Smooth muscle cell (in vitro differentiated cells): ENCODE results near the gene JADE2. TPM values are rescaled to one million over a fixed set of nuclear protein-coding genes. Genes with fewer than 3 reads are reported as not detected.

Experiments used
- DNase-seq: peaks from one replicate; lab custom pipeline; 2025; ENCODE audit not compliant: unreplicated experiment; lab: John Stamatoyannopoulos, UW
- H2AFZ ChIP-seq: fragments of 200-600 bp; sonication (generic); 2 replicates; pipeline ENCODE4 v1.6.0; 2016; ENCODE audit warnings: antibody characterized with exemption, low read depth, mild to moderate bottlenecking
- H3F3A ChIP-seq: fragments of 200-600 bp; sonication (generic); 2 replicates; pipeline ENCODE4 v1.6.0; 2017; ENCODE audit warnings: antibody characterized with exemption, low read depth
- H3K27ac ChIP-seq: fragments of 200-600 bp; sonication (generic); 2 replicates; pipeline ENCODE4 v1.5.1; 2016; ENCODE audit warnings: low read depth, mild to moderate bottlenecking
- H3K27me3 ChIP-seq: fragments of 200-600 bp; sonication (generic); 2 replicates; pipeline ENCODE4 v1.6.1; 2016; ENCODE audit warnings: low read depth, mild to moderate bottlenecking
- H3K36me3 ChIP-seq: fragments of 200-600 bp; sonication (generic); 2 replicates; pipeline ENCODE4 v1.5.1; 2016; ENCODE audit warnings: low read depth
- H3K4me1 ChIP-seq: fragments of 200-600 bp; sonication (generic); 2 replicates; pipeline ENCODE4 v1.5.1; 2016; ENCODE audit warnings: low read depth
- H3K4me2 ChIP-seq: fragments of 200-600 bp; sonication (generic); 2 replicates; pipeline ENCODE4 v1.6.0; 2016; ENCODE audit warnings: mild to moderate bottlenecking
- H3K4me3 ChIP-seq: fragments of 200-600 bp; sonication (generic); 2 replicates; pipeline ENCODE4 v1.5.1; 2016; ENCODE audit warnings: mild to moderate bottlenecking
- H3K79me2 ChIP-seq: fragments of 200-600 bp; sonication (generic); 2 replicates; pipeline ENCODE4 v1.6.0; 2016; ENCODE audit warnings: low read depth, mild to moderate bottlenecking
- H3K9ac ChIP-seq: fragments of 200-600 bp; sonication (generic); 2 replicates; pipeline ENCODE4 v1.6.0; 2016; ENCODE audit warnings: low read depth
- H3K9me3 ChIP-seq: fragments of 200-600 bp; sonication (generic); replicated peaks from 2 replicates; pipeline ENCODE4 v1.5.1; 2016; ENCODE audit warnings: low read depth
- H4K20me1 ChIP-seq: fragments of 200-600 bp; sonication (generic); 2 replicates; pipeline ENCODE4 v1.6.0; 2016; ENCODE audit warnings: low read depth
- CTCF ChIP-seq: fragments of 200-600 bp; sonication (generic); IDR thresholded peaks from 2 replicates; pipeline ENCODE4 v1.5.1; 2017; ENCODE audit warnings: borderline replicate concordance, mild to moderate bottlenecking, antibody characterized with exemption; ENCODE audit not compliant: insufficient read depth, poor library complexity, severe bottlenecking
- WGBS: methylation state at CpG from one replicate; pipeline ENCODE4 v1.1.7; 2016; ENCODE audit warnings: low lambda C conversion rate; 5-methylcytosine and 5-hydroxymethylcytosine counted together
- polyA plus RNA-seq: library from polyadenylated mRNA; unstranded; fragments of >200 nt; fragmentation: Nextera tagmentation; extraction: Ambion mirVana; gene quantifications from 2 replicates; pipeline ENCODE4 v1.2.1, GENCODE V29; 2016
- total RNA-seq: library from RNA; depleted of rRNA; stranded (reverse); fragments of >200 nt; gene quantifications from 2 replicates; pipeline ENCODE4 v1.2.3, GENCODE V29; 2014

Gene JADE2
- total and polyA plus RNA-seq, 2 experiments from 2014 or later: 4.3 to 18.0 TPM

GRCh38 chr5:134536876-134537275, 11.4 kb downstream of the JADE2 start:
- Histone ChIP-seq H3K36me3 (no peaks in the 10 kb centered on the region), H3K4me1 (no peaks in the 10 kb centered on the region), H3K4me2 (no peak overlapping the region), H3K9ac (no peak overlapping the region), H3K27me3 (no peaks in the 10 kb centered on the region), H3K27ac (no peak overlapping the region), H3K9me3 (no peaks in the 10 kb centered on the region), H4K20me1 (peaks cover 40% of the 10 kb centered on the region), H3K79me2 (peaks cover 10% of the 10 kb centered on the region), H3F3A (no peaks in the 10 kb centered on the region), H2AFZ (no peak overlapping the region), H3K4me3 (no peak overlapping the region)
- WGBS: 95% methylated on average over 1 of the region's 1 CpG
- DNase-seq: no peak
- no peak for TF ChIP-seq CTCF

GRCh38 chr5:134537297-134537696, 11.8 kb downstream of the JADE2 start:
- no peak for TF ChIP-seq CTCF
- no peak for DNase-seq
- no peaks in the 10 kb centered on the region for H3K36me3 ChIP-seq
- peaks cover 38% of the 10 kb centered on the region for H4K20me1 ChIP-seq
- H3K79me2 ChIP-seq: peaks cover 6% of the 10 kb centered on the region
- no peak overlapping the region for H3K27ac ChIP-seq
- no peak overlapping the region for H3K9ac ChIP-seq
- no peak overlapping the region for H3K4me2 ChIP-seq
- H3K9me3 ChIP-seq: no peaks in the 10 kb centered on the region
- H3F3A ChIP-seq: no peaks in the 10 kb centered on the region
- no peak overlapping the region for H3K4me3 ChIP-seq
- no peaks in the 10 kb centered on the region for H3K4me1 ChIP-seq
- H2AFZ ChIP-seq: no peak overlapping the region
- no peaks in the 10 kb centered on the region for H3K27me3 ChIP-seq

- no peak for DNase-seq
- Histone ChIP-seq H3K9me3 (no peaks in the 10 kb centered on the region), H3K4me2 (no peak overlapping the region), H3K4me1 (no peaks in the 10 kb centered on the region), H3K27ac (no peak overlapping the region), H4K20me1 (peaks cover 28% of the 10 kb centered on the region), H2AFZ (no peak overlapping the region), H3K79me2 (no peaks in the 10 kb centered on the region), H3K27me3 (no peaks in the 10 kb centered on the region), H3K9ac (no peak overlapping the region), H3K36me3 (no peaks in the 10 kb centered on the region), H3F3A (no peaks in the 10 kb centered on the region), H3K4me3 (no peak overlapping the region)
- no peak for TF ChIP-seq CTCF
- WGBS: 83% methylated on average over 3 of the region's 3 CpGs
Measured at GRCh38 chr5:134538296-134538695, 12.8 kb downstream of the JADE2 start.

- no peak overlapping the region for H2AFZ ChIP-seq
- WGBS: 88% methylated on average over 2 of the region's 2 CpGs
- H3K27ac ChIP-seq: no peak overlapping the region
Measured at GRCh38 chr5:134539732-134540131, 14.3 kb downstream of the JADE2 start.

More at GRCh38 chr5:134539732-134540131, 14.3 kb downstream of the JADE2 start:
- Histone ChIP-seq H3F3A (no peaks in the 10 kb centered on the region), H3K27me3 (no peaks in the 10 kb centered on the region), H3K9ac (no peak overlapping the region), H3K4me2 (no peak overlapping the region), H3K79me2 (no peaks in the 10 kb centered on the region), H3K36me3 (no peaks in the 10 kb centered on the region), H4K20me1 (peaks cover 25% of the 10 kb centered on the region), H3K9me3 (no peaks in the 10 kb centered on the region), H3K4me1 (no peaks in the 10 kb centered on the region), H3K4me3 (no peak overlapping the region)
- no peak for TF ChIP-seq CTCF
- DNase-seq: no peak
